AG04449 (cell line): ENCODE measurements around the gene TRAP1.

Experiments used
- CTCF ChIA-PET: fragments of 350-600 bp; formaldehyde crosslinking; extraction: SDS; loops from one replicate; lab custom pipeline; 2021; ENCODE audit warnings: antibody characterized with exemption; lab: Yijun Ruan, JAX
- POLR2A ChIA-PET: fragments of 400-600, 350-600 bp; formaldehyde crosslinking; extraction: SDS; loops from one replicate; lab custom pipeline; 2020; ENCODE audit warnings: antibody characterized with exemption, inconsistent platforms; lab: Yijun Ruan, JAX
- DNase-seq: peaks from one replicate; pipeline ENCODE4 v3.0.0-alpha.2; 2010; ENCODE audit warnings: low read depth, low spot score
- H3K4me3 ChIP-seq: 2 replicates; pipeline ENCODE4 v1.5.1; 2011; ENCODE audit warnings: low read depth, mild to moderate bottlenecking, control low read depth, low read length
- TF ChIP-seq, protein P1 (sequence below): IDR thresholded peaks from one replicate; pipeline ENCODE4 v1.5.1; 2011; ENCODE audit warnings: mild to moderate bottlenecking, moderate library complexity, low read length, control low read depth, inconsistent platforms; ENCODE audit not compliant: insufficient read depth; ENCODE audit errors: missing control alignments

TRAP1 gene

DNA sequence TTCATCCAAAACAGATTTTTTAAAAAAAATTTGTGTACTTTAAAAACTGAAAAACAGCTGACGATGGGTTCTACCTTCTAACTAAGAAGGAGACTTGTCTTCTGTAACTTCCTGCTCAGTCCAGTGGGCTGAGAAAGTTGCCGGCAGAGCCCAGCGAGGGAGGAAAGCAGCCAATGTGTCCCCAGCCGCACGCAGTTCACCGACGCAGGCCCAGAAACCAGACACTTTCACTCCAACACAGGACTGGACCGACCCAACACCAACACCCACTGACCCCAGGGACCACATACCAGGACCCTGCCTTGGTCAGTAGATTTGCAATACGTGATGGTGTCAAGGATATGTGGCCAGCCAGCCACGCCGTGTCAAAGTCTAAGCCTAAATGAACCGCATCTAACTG is 25.6 kb downstream of the TRAP1 start:
- TF ChIP-seq, protein P1, sequence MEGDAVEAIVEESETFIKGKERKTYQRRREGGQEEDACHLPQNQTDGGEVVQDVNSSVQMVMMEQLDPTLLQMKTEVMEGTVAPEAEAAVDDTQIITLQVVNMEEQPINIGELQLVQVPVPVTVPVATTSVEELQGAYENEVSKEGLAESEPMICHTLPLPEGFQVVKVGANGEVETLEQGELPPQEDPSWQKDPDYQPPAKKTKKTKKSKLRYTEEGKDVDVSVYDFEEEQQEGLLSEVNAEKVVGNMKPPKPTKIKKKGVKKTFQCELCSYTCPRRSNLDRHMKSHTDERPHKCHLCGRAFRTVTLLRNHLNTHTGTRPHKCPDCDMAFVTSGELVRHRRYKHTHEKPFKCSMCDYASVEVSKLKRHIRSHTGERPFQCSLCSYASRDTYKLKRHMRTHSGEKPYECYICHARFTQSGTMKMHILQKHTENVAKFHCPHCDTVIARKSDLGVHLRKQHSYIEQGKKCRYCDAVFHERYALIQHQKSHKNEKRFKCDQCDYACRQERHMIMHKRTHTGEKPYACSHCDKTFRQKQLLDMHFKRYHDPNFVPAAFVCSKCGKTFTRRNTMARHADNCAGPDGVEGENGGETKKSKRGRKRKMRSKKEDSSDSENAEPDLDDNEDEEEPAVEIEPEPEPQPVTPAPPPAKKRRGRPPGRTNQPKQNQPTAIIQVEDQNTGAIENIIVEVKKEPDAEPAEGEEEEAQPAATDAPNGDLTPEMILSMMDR = no peak
- ChIA-PET CTCF (interaction anchor here (0.6 to 2.4 kb wide), 11 partner anchors 9 to 817 kb away, joined by 3 to 47 read pairs (median 9); partner anchors contain the start of gene TRAP1), POLR2A (no interaction called here)
- H3K4me3 ChIP-seq = no peak overlapping the region
- DNase-seq = no peak

GRCh38 chr16:3690980-3691720 is 26.2 kb downstream of the TRAP1 start:
- CTCF ChIA-PET = interaction anchor here (0.6 to 2.4 kb wide), 26 partner anchors 10 to 816 kb away, joined by 3 to 47 read pairs (median 5); partner anchors contain the start of genes SLX4 and TRAP1
- POLR2A ChIA-PET = interaction anchor here (0.5 kb wide), 1 partner anchor 596 kb away, joined by 4 read pairs; no protein-coding TSS in a partner anchor
- H3K4me3 ChIP-seq = no peak overlapping the region
- TF ChIP-seq, protein P1 = no peak
- no peak for DNase-seq

GRCh38 chr16:3690470-3690928 is 26.8 kb downstream of the TRAP1 start:
- peak overlapping the region; percentile 51 for H3K4me3 ChIP-seq
- ChIA-PET CTCF (interaction anchor here (0.6 to 2.4 kb wide), 39 partner anchors 9 to 563 kb away, joined by 3 to 47 read pairs (median 5); partner anchors contain the start of genes SLX4 and TRAP1), POLR2A (interaction anchor here (0.5 to 0.6 kb wide), 2 partner anchors 8 to 596 kb away, joined by 3 to 4 read pairs; no protein-coding TSS in a partner anchor)
- TF ChIP-seq, protein P1 = peak; percentile 96
- DNase-seq = peak; percentile 72

DNA sequence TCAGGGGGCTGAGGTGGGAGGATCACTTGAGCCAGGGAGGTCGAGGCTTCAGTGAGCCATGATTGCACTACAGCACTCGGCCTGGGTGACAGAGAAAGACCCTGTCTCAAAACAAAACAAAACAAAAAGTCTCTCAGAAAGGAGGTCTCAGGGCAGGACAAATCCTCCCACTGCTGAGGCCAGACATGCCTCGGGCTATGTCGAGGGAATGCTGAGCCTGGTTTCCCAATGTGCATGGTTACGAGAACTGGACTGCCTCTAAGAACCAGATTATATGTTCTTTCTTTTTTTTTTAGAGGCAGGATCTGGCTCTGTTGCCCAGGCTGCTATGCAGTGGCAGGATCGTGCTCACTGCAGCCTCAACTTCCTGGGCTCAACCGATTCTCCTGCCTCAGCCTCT is 27.6 kb downstream of the TRAP1 start:
- ChIA-PET CTCF (interaction anchor here (0.6 to 2.4 kb wide), 35 partner anchors 8 to 564 kb away, joined by 3 to 47 read pairs (median 5); partner anchors contain the start of genes SLX4 and TRAP1), POLR2A (interaction anchor here (0.6 kb wide), 1 partner anchor 9 kb away, joined by 3 read pairs; no protein-coding TSS in a partner anchor)
- DNase-seq = no peak
- H3K4me3 ChIP-seq = no peak overlapping the region
- TF ChIP-seq, protein P1 = no peak

GRCh38 chr16:3687792-3688191 is 29.5 kb downstream of the TRAP1 start:
- ChIA-PET CTCF (interaction anchor here (1.1 kb wide), 1 partner anchor 9 kb away, joined by 3 read pairs; no protein-coding TSS in a partner anchor), POLR2A (no interaction called here)
- no peak for DNase-seq
- TF ChIP-seq, protein P1 = no peak
- no peak overlapping the region for H3K4me3 ChIP-seq

DNA sequence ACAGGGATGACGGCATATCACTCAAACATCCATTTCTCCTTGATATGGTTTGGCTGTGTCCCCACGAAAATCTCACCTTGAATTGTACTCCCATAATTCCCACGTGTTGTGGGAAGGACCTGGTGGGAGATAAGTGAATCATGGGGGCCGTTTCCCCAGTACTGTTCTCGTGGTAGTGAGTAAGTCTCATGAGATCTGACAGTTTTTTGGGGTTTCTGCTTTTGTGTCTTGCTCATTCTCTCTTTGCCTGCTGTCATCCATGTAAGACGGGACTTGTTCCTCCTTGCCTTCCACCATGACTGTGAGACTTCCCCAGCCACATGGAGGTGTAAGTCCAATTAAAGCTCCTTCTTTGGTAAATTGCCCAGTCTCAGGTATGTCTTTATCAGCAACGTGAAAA is 30.3 kb downstream of the TRAP1 start:
- ChIA-PET CTCF (interaction anchor here (1.1 to 1.5 kb wide), 3 partner anchors 9 to 12 kb away, joined by 3 read pairs; no protein-coding TSS in a partner anchor), POLR2A (no interaction called here)
- TF ChIP-seq, protein P1 = no peak
- no peak for DNase-seq
- H3K4me3 ChIP-seq = no peak overlapping the region
